ENCODE results near the gene MITF. TPM values are rescaled to one million over a fixed set of nuclear protein-coding genes. Genes with fewer than 3 reads are reported as not detected.

MITF gene
- total RNA-seq, 1 donor, result 6.1 TPM

GRCh38 chr3:69869643-69870042 is 130.4 kb downstream of the MITF start:
- no peak for DNase-seq (ENCODE audit: low read depth)
- no peak overlapping the region for H3K4me3 ChIP-seq (ENCODE audit: low read depth, low read length)
- no peak for TF ChIP-seq CTCF (IDR thresholded peaks at IDR 0.05; ENCODE audit: insufficient read depth, low read length)

- no peak overlapping the region for H3K4me3 ChIP-seq (ENCODE audit: low read depth, low read length)
- no peak for DNase-seq (ENCODE audit: low read depth)
- TF ChIP-seq CTCF (IDR thresholded peaks at IDR 0.05; ENCODE audit: insufficient read depth, low read length), result no peak
These were observed 132.0 kb downstream of the MITF start for GRCh38 chr3:69871251-69871650.

- no peak for TF ChIP-seq CTCF (IDR thresholded peaks at IDR 0.05; ENCODE audit: insufficient read depth, low read length)
- no peak for DNase-seq (ENCODE audit: low read depth)
- H3K4me3 ChIP-seq (ENCODE audit: low read depth, low read length), result no peak overlapping the region
These were observed 132.6 kb downstream of the MITF start for GRCh38 chr3:69871868-69872267.

- H3K4me3 ChIP-seq (ENCODE audit: low read depth, low read length), result no peak overlapping the region
- DNase-seq (ENCODE audit: low read depth), result peak; percentile 6
- no peak for TF ChIP-seq CTCF (IDR thresholded peaks at IDR 0.05; ENCODE audit: insufficient read depth, low read length)
These were observed 133.6 kb downstream of the MITF start for GRCh38 chr3:69872783-69873378.

GRCh38 chr3:69876073-69876472 is 136.8 kb downstream of the MITF start:
- H3K4me3 ChIP-seq (ENCODE audit: low read depth, low read length), result no peak overlapping the region
- no peak for TF ChIP-seq CTCF (IDR thresholded peaks at IDR 0.05; ENCODE audit: insufficient read depth, low read length)
- DNase-seq (ENCODE audit: low read depth), result no peak

GRCh38 chr3:69878254-69878653 is 139.0 kb downstream of the MITF start:
- TF ChIP-seq CTCF (IDR thresholded peaks at IDR 0.05; ENCODE audit: insufficient read depth, low read length), result no peak
- DNase-seq (ENCODE audit: low read depth), result no peak
- no peak overlapping the region for H3K4me3 ChIP-seq (ENCODE audit: low read depth, low read length)

- no peak overlapping the region for H3K4me3 ChIP-seq (ENCODE audit: low read depth, low read length)
- no peak for TF ChIP-seq CTCF (IDR thresholded peaks at IDR 0.05; ENCODE audit: insufficient read depth, low read length)
- no peak for DNase-seq (ENCODE audit: low read depth)
These were observed 139.8 kb downstream of the MITF start for GRCh38 chr3:69879051-69879450.
